ENCODE results near the gene ZNF311. TPM values are rescaled to one million over a fixed set of nuclear protein-coding genes. Genes with fewer than 3 reads are reported as not detected.

ZNF311 gene
- polyA plus RNA-seq, 1 experiment, result 0.77 TPM

- POLR2A ChIA-PET, result no interaction called here
- TF ChIP-seq, protein P1, sequence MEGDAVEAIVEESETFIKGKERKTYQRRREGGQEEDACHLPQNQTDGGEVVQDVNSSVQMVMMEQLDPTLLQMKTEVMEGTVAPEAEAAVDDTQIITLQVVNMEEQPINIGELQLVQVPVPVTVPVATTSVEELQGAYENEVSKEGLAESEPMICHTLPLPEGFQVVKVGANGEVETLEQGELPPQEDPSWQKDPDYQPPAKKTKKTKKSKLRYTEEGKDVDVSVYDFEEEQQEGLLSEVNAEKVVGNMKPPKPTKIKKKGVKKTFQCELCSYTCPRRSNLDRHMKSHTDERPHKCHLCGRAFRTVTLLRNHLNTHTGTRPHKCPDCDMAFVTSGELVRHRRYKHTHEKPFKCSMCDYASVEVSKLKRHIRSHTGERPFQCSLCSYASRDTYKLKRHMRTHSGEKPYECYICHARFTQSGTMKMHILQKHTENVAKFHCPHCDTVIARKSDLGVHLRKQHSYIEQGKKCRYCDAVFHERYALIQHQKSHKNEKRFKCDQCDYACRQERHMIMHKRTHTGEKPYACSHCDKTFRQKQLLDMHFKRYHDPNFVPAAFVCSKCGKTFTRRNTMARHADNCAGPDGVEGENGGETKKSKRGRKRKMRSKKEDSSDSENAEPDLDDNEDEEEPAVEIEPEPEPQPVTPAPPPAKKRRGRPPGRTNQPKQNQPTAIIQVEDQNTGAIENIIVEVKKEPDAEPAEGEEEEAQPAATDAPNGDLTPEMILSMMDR (IDR thresholded peaks at IDR 0.05; ENCODE audit: low read depth, low read length), result no peak
- no peaks in the 10 kb centered on the region for H3K27me3 ChIP-seq (ENCODE audit: control insufficient read depth, insufficient read depth, low read length)
- peaks cover 4% of the 10 kb centered on the region; the same call in 1 of the 2 replicates for H3K9me3 ChIP-seq (ENCODE audit: control insufficient read depth, insufficient read depth, low read length)
- CTCF ChIA-PET, result interaction anchor here (1.2 kb wide), 1 partner anchor 8 kb away, joined by 4 read pairs; no protein-coding TSS in a partner anchor
- no peak for DNase-seq (ENCODE audit: low read depth, low spot score)
- no peak overlapping the region for H3K4me3 ChIP-seq (ENCODE audit: low read depth, low read length)
- no peak overlapping the region for H3K27ac ChIP-seq (ENCODE audit: low read depth, low read length)
These were observed 8.1 kb downstream of the ZNF311 start for GRCh38 chr6:28996844-28997510.

GRCh38 chr6:28995093-28995650, 9.9 kb downstream of the ZNF311 start:
- POLR2A ChIA-PET, result no interaction called here
- CTCF ChIA-PET, result interaction anchor here (1.3 kb wide), 1 partner anchor 21 kb away, joined by 5 read pairs; no protein-coding TSS in a partner anchor
- TF ChIP-seq, protein P1 (IDR thresholded peaks at IDR 0.05; ENCODE audit: low read depth, low read length), result no peak

DNA sequence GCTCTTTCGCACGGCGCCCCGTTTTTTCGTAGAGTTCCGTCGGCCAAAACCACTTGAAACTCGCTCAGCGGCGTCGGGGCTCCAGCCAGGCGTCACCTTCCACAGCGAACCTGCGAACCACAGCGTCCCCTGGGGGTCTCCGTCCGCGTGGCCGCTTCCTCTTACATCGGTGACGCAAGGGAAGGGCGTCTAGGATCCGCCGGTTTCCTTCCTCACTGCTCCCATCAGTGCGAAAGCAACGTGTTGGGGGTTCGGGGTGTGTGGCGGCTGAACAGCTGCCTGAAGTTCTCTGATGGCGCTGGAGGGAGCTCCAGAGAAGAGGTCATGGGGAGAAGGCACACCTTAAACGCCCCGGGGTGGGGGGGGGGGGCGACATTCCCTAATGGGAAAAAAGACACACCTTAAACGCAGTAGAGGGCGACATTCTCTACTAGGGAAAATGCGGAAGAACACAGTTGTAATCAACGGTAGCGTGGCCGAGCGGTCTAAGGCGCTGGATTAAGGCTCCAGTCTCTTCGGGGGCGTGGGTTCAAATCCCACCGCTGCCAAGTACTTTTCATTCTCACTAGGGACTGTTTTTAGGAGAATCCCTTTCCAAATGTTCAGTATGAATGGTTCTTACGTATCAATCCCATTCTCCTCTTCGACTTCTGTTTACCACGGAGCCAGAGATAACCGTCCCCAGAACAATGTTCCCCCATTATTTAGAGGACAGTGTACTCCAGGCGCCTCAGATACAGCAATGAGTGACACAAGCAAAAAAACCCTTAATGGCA, 16.4 kb downstream of the ZNF311 start:
- no peak for DNase-seq (ENCODE audit: low read depth, low spot score)
- peak overlapping the region; percentile 51 for H3K4me3 ChIP-seq (ENCODE audit: low read depth, low read length)
- CTCF ChIA-PET, result interaction anchor here (0.6 kb wide), 1 partner anchor 9 kb away, joined by 4 read pairs; no protein-coding TSS in a partner anchor
- TF ChIP-seq, protein P1 (IDR thresholded peaks at IDR 0.05; ENCODE audit: low read depth, low read length), result peak; percentile 51
- peaks cover 4% of the 10 kb centered on the region; the same call in 1 of the 2 replicates for H3K9me3 ChIP-seq (ENCODE audit: control insufficient read depth, insufficient read depth, low read length)
- H3K27me3 ChIP-seq (ENCODE audit: control insufficient read depth, insufficient read depth, low read length), result no peaks in the 10 kb centered on the region
- no peak overlapping the region for H3K27ac ChIP-seq (ENCODE audit: low read depth, low read length)
- POLR2A ChIA-PET, result no interaction called here

More at GRCh38 chr6:28995093-28995650, 9.9 kb downstream of the ZNF311 start:
- no peak overlapping the region for H3K4me3 ChIP-seq (ENCODE audit: low read depth, low read length)
- peaks cover 4% of the 10 kb centered on the region; the same call in 1 of the 2 replicates for H3K9me3 ChIP-seq (ENCODE audit: control insufficient read depth, insufficient read depth, low read length)
- H3K27me3 ChIP-seq (ENCODE audit: control insufficient read depth, insufficient read depth, low read length), result no peaks in the 10 kb centered on the region
- DNase-seq (ENCODE audit: low read depth, low spot score), result no peak
- no peak overlapping the region for H3K27ac ChIP-seq (ENCODE audit: low read depth, low read length)

DNA sequence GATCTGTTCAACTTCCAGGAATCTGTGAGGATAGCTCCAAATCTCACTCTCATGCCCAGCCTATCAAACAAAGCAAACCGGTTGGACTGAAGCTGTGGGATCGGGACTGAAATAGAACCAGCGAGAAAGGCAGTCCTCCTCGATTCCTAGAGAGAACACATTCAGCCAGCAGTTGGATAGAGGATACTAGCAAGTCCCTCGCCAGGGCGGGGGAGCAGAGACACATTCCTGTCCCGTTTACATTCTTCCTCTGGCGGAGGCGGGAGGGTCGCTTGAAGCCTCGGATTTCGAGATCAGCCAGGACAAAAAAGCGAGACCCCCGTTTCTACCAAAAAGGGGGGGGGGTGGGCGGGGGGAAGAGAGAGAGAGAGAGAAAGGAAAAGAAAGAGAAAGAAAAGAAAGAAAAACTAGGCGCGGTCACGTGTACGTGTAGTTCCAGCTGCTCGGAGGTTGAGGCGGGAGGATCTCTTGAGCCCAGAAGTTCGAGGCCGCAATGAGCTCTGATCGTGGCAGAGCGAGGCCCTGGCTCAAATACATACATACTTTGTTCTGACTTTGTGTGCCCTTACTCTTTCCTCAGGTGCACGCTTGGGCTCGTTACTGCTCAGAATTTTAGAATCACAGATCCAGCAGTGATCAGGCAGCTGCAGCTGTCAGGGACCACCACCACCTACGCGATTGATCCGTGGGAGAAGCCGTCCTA, 19.5 kb downstream of the ZNF311 start:
- peaks cover 4% of the 10 kb centered on the region; the same call in 1 of the 2 replicates for H3K9me3 ChIP-seq (ENCODE audit: control insufficient read depth, insufficient read depth, low read length)
- no peaks in the 10 kb centered on the region for H3K27me3 ChIP-seq (ENCODE audit: control insufficient read depth, insufficient read depth, low read length)
- peak overlapping the region; percentile 58 for H3K4me3 ChIP-seq (ENCODE audit: low read depth, low read length)
- DNase-seq (ENCODE audit: low read depth, low spot score), result peak; percentile 96
- H3K27ac ChIP-seq (ENCODE audit: low read depth, low read length), result peak overlapping the region; percentile 67
- ChIA-PET POLR2A (interaction anchor here (0.6 kb wide), 1 partner anchor 91 kb away, joined by 4 read pairs; no protein-coding TSS in a partner anchor), CTCF (interaction anchor here (1.0 to 1.8 kb wide), 5 partner anchors 31 to 668 kb away, joined by 3 to 9 read pairs (median 5); no protein-coding TSS in a partner anchor)
- TF ChIP-seq, protein P1 (IDR thresholded peaks at IDR 0.05; ENCODE audit: low read depth, low read length), result no peak

All from AG04450 (cell line).